H9 (cell line): ENCODE measurements around the gene TEAD1. TPM values are rescaled to one million over a fixed set of nuclear protein-coding genes. Genes with fewer than 3 reads are reported as not detected.

Source experiments
- DNase-seq: peaks from one replicate; pipeline ENCODE4 v3.0.0-alpha.2; 2017
- H2AFZ ChIP-seq: one replicate; pipeline ENCODE4 v1.6.1; 2013; ENCODE audit warnings: mild to moderate bottlenecking, low read length, control low read depth, moderate library complexity
- H2AK5ac ChIP-seq: 2 replicates; pipeline ENCODE4 v1.6.1; 2013; ENCODE audit warnings: low read length, control low read depth, mixed read lengths; ENCODE audit not compliant: insufficient read length
- H2BK120ac ChIP-seq: one replicate; pipeline ENCODE4 v1.6.1; 2013; ENCODE audit warnings: low read depth, mild to moderate bottlenecking, low read length, control low read depth, inconsistent platforms; ENCODE audit not compliant: poor library complexity, severe bottlenecking
- H2BK12ac ChIP-seq: 2 replicates; pipeline ENCODE4 v1.6.1; 2013; ENCODE audit warnings: low read length, control low read depth, mixed read lengths, low read depth; ENCODE audit not compliant: insufficient read length
- H2BK15ac ChIP-seq: 2 replicates; pipeline ENCODE4 v1.6.1; 2013; ENCODE audit warnings: low read depth, low read length, control low read depth
- H2BK20ac ChIP-seq: one replicate; pipeline ENCODE4 v1.6.1; 2013; ENCODE audit warnings: low read depth, mild to moderate bottlenecking, low read length, control low read depth, inconsistent platforms; ENCODE audit not compliant: poor library complexity, severe bottlenecking
- H2BK5ac ChIP-seq: 2 replicates; pipeline ENCODE4 v1.6.1; 2013; ENCODE audit warnings: low read length, control low read depth, mixed read lengths; ENCODE audit not compliant: insufficient read length
- H3K14ac ChIP-seq: 2 replicates; pipeline ENCODE4 v1.6.1; 2013; ENCODE audit warnings: low read length, control low read depth; ENCODE audit not compliant: insufficient read depth
- H3K18ac ChIP-seq: 2 replicates; pipeline ENCODE4 v1.6.1; 2013; ENCODE audit warnings: low read depth, mild to moderate bottlenecking, mixed read lengths, low read length, control low read depth; ENCODE audit not compliant: insufficient read length
- H3K23ac ChIP-seq: 2 replicates; pipeline ENCODE4 v1.6.1; 2013; ENCODE audit warnings: low read length, control low read depth, mixed read lengths, low read depth; ENCODE audit not compliant: insufficient read length
- H3K23me2 ChIP-seq: 2 replicates; pipeline ENCODE4 v1.6.1; 2013; ENCODE audit warnings: low read depth, mild to moderate bottlenecking, mixed read lengths, low read length, control low read depth; ENCODE audit not compliant: insufficient read length, poor library complexity, severe bottlenecking
- H3K27ac ChIP-seq: 2 replicates; pipeline ENCODE4 v1.5.1; 2013; ENCODE audit warnings: low read length, control low read depth, mixed read lengths, low read depth; ENCODE audit not compliant: insufficient read length
- H3K27me3 ChIP-seq: 2 replicates; pipeline ENCODE4 v1.6.1; 2013; ENCODE audit warnings: low read length, control low read depth, inconsistent platforms; ENCODE audit not compliant: insufficient read depth
- H3K4ac ChIP-seq: 2 replicates; pipeline ENCODE4 v1.6.1; 2013; ENCODE audit warnings: low read depth, mild to moderate bottlenecking, control low read depth, inconsistent platforms, low read length, moderate library complexity
- H3K4me1 ChIP-seq: 2 replicates; pipeline ENCODE4 v1.6.1; 2013; ENCODE audit warnings: low read length, control low read depth, inconsistent platforms; ENCODE audit not compliant: insufficient read depth
- H3K4me2 ChIP-seq: 2 replicates; pipeline ENCODE4 v1.6.1; 2013; ENCODE audit warnings: low read length, control low read depth, mixed read lengths; ENCODE audit not compliant: insufficient read length, insufficient read depth
- H3K56ac ChIP-seq: 2 replicates; pipeline ENCODE4 v1.6.1; 2013; ENCODE audit warnings: low read depth, mild to moderate bottlenecking, mixed read lengths, low read length, control low read depth; ENCODE audit not compliant: insufficient read length
- H3K79me1 ChIP-seq: 2 replicates; pipeline ENCODE4 v1.6.1; 2013; ENCODE audit warnings: low read depth, mild to moderate bottlenecking, moderate library complexity, low read length, control low read depth, inconsistent platforms; ENCODE audit not compliant: insufficient read depth, poor library complexity, severe bottlenecking
- H3K79me2 ChIP-seq: 2 replicates; pipeline ENCODE4 v1.6.1; 2013; ENCODE audit warnings: low read length, control low read depth, inconsistent platforms; ENCODE audit not compliant: insufficient read depth
- H3K9ac ChIP-seq: 2 replicates; pipeline ENCODE4 v1.6.1; 2013; ENCODE audit warnings: low read length, control low read depth, mixed read lengths; ENCODE audit not compliant: insufficient read length; ENCODE audit errors: extremely low read depth
- H3K9me3 ChIP-seq: one replicate; pipeline ENCODE4 v1.6.1; 2013; ENCODE audit warnings: low read depth, low read length, inconsistent platforms; ENCODE audit not compliant: control insufficient read depth
- H3T11ph ChIP-seq: one replicate; pipeline ENCODE4 v1.6.1; 2013; ENCODE audit warnings: mild to moderate bottlenecking, low read length, control low read depth, inconsistent platforms
- H4K20me1 ChIP-seq: one replicate; pipeline ENCODE4 v1.6.1; 2013; ENCODE audit not compliant: control insufficient read depth, insufficient read length, insufficient read depth
- H4K5ac ChIP-seq: 2 replicates; pipeline ENCODE4 v1.6.1; 2013; ENCODE audit warnings: low read depth, mild to moderate bottlenecking, mixed read lengths, low read length, control low read depth; ENCODE audit not compliant: insufficient read length
- H4K8ac ChIP-seq: replicated peaks from 2 replicates; pipeline ENCODE4 v1.6.1; 2013; ENCODE audit warnings: low read length, control low read depth, mixed read lengths, low read depth; ENCODE audit not compliant: insufficient read length
- H4K91ac ChIP-seq: 2 replicates; pipeline ENCODE4 v1.6.1; 2013; ENCODE audit warnings: low read depth, mild to moderate bottlenecking, moderate library complexity, mixed read lengths, low read length, control low read depth; ENCODE audit not compliant: insufficient read length
- H3K27ac Mint-ChIP-seq, 3 experiments: 2 replicates in 2 of 3; 3 replicates in 1 of 3; pipeline ENCODE4 v1.8.0; 2020 to 2021; ENCODE audit warnings: mixed read lengths in 3 of 3, mild to moderate bottlenecking in 1 of 3, moderate library complexity in 1 of 3
- H3K27me3 Mint-ChIP-seq: 2 replicates; pipeline ENCODE4 v1.8.0; 2021; ENCODE audit warnings: low read depth, mild to moderate bottlenecking, moderate library complexity, mixed read lengths
- H3K36me3 Mint-ChIP-seq, 3 experiments: 2 replicates in 2 of 3; 3 replicates in 1 of 3; pipeline ENCODE4 v1.8.0; 2020 to 2021; ENCODE audit warnings: low read depth in 3 of 3, mixed read lengths in 3 of 3; ENCODE audit not compliant: insufficient read depth in 1 of 3
- H3K4me1 Mint-ChIP-seq, 2 experiments: 2 replicates each; pipeline ENCODE4 v1.8.0; 2020; ENCODE audit warnings: mixed read lengths in 2 of 2
- H3K4me3 Mint-ChIP-seq, 2 experiments: 2 replicates in 1 of 2; 3 replicates in 1 of 2; pipeline ENCODE4 v1.8.0; 2020 to 2021; ENCODE audit warnings: mild to moderate bottlenecking in 2 of 2, mixed read lengths in 2 of 2, moderate library complexity in 1 of 2
- H3K9me3 Mint-ChIP-seq, 2 experiments: 2 replicates in 1 of 2; 3 replicates in 1 of 2; pipeline ENCODE4 v1.8.0; 2020; ENCODE audit warnings: mild to moderate bottlenecking in 2 of 2, mixed read lengths in 2 of 2, moderate library complexity in 1 of 2
- WGBS: extraction: QIAGEN DNeasy Blood & Tissue Kit; methylation state at CpG from one replicate; pipeline ENCODE4 v1.1.7; 2013; ENCODE audit warnings: missing lambda C conversion rate, low lambda C conversion rate, mixed read lengths; ENCODE audit not compliant: insufficient read length; ENCODE audit errors: extremely low coverage; 5-methylcytosine and 5-hydroxymethylcytosine counted together
- total RNA-seq: library from RNA; stranded (reverse); gene quantifications from 2 replicates; pipeline ENCODE4 v1.2.1, GENCODE V29; 2021
- TF ChIP-seq, protein P1 (sequence below): fragments of 200-600 bp; sonication (generic); conservative IDR thresholded peaks from 3 replicates; pipeline ENCODE4 v1.8.0; 2021; ENCODE audit warnings: antibody characterized with exemption, mild to moderate bottlenecking

Gene TEAD1
- total RNA-seq, 1 experiment from 2014 or later: 75.1 TPM

- Histone ChIP-seq H2BK12ac (no peak overlapping the region), H3T11ph (no peak overlapping the region), H3K4me2 (no peak overlapping the region), H3K18ac (no peak overlapping the region), H2AFZ (no peak overlapping the region), H2AK5ac (no peak overlapping the region), H4K5ac (no peak overlapping the region), H3K9ac (no peak overlapping the region), H2BK120ac (no peak overlapping the region), H4K8ac (no peak overlapping the region), H4K91ac (no peak overlapping the region), H2BK5ac (no peak overlapping the region), H3K23me2 (no peaks in the 10 kb centered on the region), H3K4me1 (no peaks in the 10 kb centered on the region), H3K79me1 (no peaks in the 10 kb centered on the region), H3K23ac (no peak overlapping the region), H3K79me2 (no peaks in the 10 kb centered on the region), H4K20me1 (no peaks in the 10 kb centered on the region), H3K14ac (no peak overlapping the region), H3K9me3 (no peaks in the 10 kb centered on the region), H3K4ac (no peak overlapping the region), H2BK20ac (no peak overlapping the region), H3K56ac (no peak overlapping the region), H3K27me3 (no peaks in the 10 kb centered on the region), H2BK15ac (no peak overlapping the region), H3K27ac (no peak overlapping the region)
- Mint-ChIP-seq H3K27ac (no peak overlapping the region), H3K36me3 (peaks cover 0 to 5% (median 0%) of the 10 kb centered on the region in 3 experiments; a peak in 2 of 7 replicates), H3K27me3 (peaks cover 21% of the 10 kb centered on the region), H3K4me1 (no peaks in the 10 kb centered on the region), H3K9me3 (peaks cover 0 to 4% of the 10 kb centered on the region in 2 experiments; a peak in 2 of 5 replicates), H3K4me3 (no peak overlapping the region)
- TF ChIP-seq, protein P1, sequence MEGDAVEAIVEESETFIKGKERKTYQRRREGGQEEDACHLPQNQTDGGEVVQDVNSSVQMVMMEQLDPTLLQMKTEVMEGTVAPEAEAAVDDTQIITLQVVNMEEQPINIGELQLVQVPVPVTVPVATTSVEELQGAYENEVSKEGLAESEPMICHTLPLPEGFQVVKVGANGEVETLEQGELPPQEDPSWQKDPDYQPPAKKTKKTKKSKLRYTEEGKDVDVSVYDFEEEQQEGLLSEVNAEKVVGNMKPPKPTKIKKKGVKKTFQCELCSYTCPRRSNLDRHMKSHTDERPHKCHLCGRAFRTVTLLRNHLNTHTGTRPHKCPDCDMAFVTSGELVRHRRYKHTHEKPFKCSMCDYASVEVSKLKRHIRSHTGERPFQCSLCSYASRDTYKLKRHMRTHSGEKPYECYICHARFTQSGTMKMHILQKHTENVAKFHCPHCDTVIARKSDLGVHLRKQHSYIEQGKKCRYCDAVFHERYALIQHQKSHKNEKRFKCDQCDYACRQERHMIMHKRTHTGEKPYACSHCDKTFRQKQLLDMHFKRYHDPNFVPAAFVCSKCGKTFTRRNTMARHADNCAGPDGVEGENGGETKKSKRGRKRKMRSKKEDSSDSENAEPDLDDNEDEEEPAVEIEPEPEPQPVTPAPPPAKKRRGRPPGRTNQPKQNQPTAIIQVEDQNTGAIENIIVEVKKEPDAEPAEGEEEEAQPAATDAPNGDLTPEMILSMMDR: no peak
- no CpG with 5 or more reads among the region's 1 CpG for WGBS
- no peak for DNase-seq
These were observed 9.8 kb upstream of the TEAD1 start for GRCh38 chr11:12664385-12664784.
